ENCODE results near the gene SALL3.

Gene SALL3

DNA sequence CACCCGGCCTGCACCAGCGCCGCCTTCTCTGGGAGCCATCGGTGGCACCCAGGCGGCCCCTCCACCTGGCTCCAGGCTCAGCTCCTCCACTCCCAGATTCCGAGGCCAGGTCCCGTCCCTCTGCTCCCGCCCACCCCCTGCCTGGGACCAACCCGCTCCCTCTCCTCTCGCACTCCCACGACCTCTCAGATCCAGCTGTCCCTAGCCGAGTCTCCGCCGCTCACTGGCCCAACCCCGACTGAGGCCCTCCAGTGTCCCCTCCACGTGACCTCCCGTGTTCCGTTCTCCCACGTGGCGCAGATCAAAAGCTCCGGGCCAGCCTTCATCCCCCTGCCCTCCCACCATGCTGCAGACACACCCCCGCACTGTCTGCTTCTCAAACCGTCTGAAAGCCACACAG lies 14.4 kb upstream of the SALL3 start:
- DNase-seq (ENCODE audit: low read depth in 3 of 3, low spot score in 1 of 3): no peak

GRCh38 chr18:78965917-78966792 lies 13.5 kb upstream of the SALL3 start:
- DNase-seq (ENCODE audit: low read depth in 3 of 3, low spot score in 1 of 3): no peak

DNA sequence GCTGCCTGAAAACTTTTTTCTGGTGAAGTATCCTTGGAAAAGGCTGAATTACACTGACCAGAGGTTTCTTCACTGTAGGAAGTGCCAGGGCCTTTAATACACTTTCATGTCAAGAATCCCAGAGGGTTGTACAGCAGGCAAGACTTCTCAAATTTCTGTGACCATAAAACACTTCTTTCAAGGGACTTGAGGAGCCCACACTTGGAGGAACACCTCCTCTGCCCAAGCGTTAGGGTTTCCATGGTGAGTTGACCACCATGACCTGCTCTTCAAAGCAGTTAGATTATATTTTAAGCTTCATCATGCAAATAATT lies 12.9 kb upstream of the SALL3 start:
- DNase-seq (ENCODE audit: low read depth in 3 of 3, low spot score in 1 of 3): no peak

GRCh38 chr18:78967692-78968091 lies 11.9 kb upstream of the SALL3 start:
- DNase-seq (ENCODE audit: low read depth in 3 of 3, low spot score in 1 of 3): no peak

- DNase-seq (ENCODE audit: low read depth in 3 of 3, low spot score in 1 of 3): no peak
These were observed 9.9 kb upstream of the SALL3 start for GRCh38 chr18:78969574-78970315.

DNA sequence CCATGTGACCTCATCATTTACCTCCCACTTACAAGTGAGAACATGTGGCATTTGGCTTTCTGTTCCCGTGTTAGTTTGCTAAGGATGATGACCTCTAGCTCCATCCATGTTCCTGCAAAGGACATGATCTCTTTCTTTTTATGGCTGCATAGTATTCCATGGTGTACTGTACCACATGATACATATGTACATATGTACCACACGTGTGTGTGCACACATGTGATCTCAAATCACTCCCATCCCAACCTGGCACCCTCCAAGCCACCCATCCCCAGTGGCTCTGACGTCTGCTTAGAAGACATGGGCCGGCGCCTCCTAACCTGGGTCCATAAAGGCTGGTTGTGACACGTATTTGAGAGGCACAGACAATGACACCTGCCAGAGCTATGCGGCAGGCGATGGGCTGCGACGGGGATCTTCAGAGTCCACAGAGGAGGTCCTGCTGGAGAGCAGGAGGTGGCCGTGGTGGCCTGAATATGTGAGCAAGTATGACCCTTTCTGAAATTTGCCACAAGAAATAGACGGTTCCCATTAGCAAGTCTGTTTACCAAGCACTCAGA lies 8.8 kb upstream of the SALL3 start:
- DNase-seq (ENCODE audit: low read depth in 3 of 3, low spot score in 1 of 3): no peak

DNA sequence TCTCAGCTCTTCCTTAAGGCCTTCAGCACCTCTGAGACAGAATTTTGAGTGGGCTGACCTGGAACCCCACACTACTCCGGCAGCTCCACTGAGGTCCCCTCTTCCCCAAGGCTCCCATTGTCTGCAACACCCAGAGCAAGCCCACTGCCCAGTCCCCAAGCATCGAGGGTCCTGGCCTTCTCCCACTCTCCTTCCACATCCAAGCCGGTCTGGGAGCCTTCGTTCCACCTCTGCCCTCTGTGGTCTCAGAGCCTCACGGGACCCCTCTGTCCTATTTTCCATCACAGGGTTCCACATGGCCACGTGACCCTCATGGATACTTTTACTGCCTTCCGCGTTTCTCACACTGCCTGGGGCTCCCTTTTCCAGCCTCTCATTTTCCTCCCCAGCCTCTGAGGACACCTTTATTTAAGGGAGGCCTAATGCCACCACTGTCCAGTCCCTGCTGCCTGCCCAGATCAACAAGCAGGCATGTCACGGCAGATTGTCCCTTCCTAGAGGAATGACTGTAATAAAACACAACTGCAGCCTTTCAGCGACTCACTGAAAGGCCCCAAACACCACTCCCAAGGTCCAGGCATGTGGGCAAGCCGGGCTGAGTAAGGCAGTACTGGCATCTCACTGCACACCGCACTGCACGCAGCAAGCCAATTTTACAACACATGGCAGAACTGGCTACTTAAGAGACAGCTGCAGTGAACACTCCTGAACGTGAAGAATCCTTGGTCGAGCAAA lies 7.9 kb upstream of the SALL3 start:
- DNase-seq (ENCODE audit: low read depth in 3 of 3, low spot score in 1 of 3): no peak

DNA sequence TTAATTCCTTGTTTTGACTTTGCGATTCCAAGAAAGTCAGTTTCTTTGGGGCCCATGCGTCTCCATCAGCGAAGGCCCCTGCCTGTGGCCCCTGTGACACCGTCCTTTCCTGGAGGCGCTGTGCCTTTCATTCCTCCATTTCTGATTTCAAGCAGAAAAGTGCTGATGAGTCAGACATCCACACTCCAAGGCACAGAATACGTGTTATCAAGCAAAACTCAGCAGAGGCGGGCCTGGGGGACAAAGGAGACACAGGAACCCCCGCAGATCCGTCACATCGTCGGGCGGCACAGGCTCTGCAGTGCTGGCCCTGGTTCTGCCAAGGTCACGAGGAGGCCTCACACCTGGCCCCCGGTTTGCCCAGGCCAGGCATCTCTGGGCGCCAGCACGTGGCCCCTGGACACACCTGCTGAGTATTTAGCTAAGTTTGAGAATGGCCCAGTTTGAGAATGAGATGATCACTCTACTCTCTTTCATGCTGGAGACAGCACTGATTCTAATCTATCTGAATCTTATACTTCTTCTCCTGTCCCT lies 7.2 kb upstream of the SALL3 start:
- DNase-seq (ENCODE audit: low read depth in 3 of 3, low spot score in 1 of 3): no peak

GRCh38 chr18:78972930-78973331 lies 6.7 kb upstream of the SALL3 start:
- no peak for DNase-seq (ENCODE audit: low read depth in 3 of 3, low spot score in 1 of 3)

- no peak for DNase-seq (ENCODE audit: low read depth in 3 of 3, low spot score in 1 of 3)
These were observed 6.1 kb upstream of the SALL3 start for GRCh38 chr18:78973357-78974083.

DNA sequence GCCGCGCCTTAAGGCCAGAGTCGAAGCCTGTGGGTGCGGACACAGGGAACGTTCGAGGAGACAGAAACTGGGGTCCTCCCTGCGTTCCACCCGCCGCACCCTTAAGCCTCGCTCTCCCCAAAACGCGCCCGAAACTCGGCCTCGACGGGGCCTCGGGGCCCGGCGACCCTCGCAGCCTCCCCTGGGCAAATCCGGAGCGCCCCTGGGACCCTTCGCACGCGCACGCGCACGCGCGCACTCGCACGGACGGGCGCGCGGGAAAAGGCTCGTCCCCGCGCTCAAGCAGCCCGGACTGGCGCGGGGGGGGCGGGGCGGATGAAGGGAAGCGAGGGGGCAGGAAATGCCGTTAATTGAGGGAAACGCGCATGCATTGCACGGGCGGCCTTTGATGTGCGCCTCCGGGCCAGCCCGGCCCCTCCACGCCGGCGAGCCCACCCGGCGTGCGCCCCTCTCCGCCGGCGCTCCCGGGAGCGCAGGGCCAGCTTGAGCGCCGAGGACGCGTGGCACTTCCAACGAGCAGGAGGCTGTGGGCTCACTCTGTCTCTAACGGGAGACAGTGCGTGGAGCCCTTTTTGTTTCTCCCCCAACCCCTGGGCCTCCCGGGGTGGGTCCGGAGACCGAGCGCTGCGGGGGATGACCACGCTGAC lies 5.4 kb upstream of the SALL3 start:
- DNase-seq (ENCODE audit: low read depth in 3 of 3, low spot score in 1 of 3): no peak

DNA sequence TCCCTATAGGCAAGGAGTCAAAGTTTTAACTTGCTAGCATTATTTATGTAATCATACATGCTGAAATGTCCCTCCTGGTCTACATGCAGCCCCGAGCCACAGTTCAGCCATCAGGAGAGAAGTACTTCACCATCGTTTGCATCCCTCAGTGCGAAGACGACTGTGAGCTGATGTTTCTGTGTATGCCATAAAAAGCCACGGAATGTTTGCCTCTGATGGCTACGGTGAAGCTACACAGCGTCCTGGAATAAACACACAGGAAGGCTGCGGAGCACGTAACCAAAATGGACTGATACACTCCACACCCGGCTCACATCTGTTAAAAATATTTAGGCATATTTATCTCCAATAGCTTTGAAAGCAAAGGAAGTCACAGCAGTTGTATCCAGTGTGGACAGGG lies 4.3 kb upstream of the SALL3 start:
- DNase-seq (ENCODE audit: low read depth in 3 of 3, low spot score in 1 of 3): no peak

GRCh38 chr18:78975699-78976335 lies 3.8 kb upstream of the SALL3 start:
- DNase-seq (ENCODE audit: low read depth in 3 of 3, low spot score in 1 of 3): no peak

GRCh38 chr18:78976765-78977636 lies 2.6 kb upstream of the SALL3 start:
- DNase-seq (ENCODE audit: low read depth in 3 of 3, low spot score in 1 of 3): no peak

DNA sequence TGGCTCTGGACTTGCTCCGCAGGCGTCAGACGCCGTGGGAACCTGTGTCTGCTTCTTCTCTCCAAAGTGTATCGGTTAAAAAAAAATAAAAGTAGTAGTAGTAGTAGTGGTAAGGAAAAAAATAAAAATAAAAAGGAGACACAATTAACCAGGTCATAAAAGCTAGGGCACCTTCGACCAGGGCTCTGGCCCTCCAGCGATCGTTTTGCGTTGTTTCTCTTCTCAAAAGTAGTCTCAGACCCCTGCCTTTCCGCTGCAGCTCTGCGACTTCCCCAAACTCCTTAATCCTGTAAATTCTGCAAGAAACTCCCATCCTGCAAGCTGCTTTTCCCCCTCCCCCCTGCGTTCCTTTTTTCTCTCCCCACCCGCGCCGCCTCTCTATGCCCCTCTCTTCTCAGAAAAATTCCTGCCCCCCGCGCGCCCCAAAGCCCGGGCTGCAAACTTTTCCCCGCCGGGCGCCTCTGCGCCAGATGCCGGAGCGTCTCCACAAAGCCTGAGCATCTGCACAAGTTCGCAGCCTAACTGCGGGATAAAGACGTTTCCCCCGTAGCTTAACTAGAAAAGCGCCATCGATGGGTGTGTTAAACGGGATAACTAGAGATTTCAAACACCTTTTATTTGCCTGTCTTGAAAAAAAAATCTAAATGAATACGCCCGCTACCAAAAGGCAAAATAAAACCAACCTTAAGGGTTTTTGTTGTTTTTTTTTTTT lies 1.8 kb upstream of the SALL3 start:
- DNase-seq (ENCODE audit: low read depth in 3 of 3, low spot score in 1 of 3): no peak

DNA sequence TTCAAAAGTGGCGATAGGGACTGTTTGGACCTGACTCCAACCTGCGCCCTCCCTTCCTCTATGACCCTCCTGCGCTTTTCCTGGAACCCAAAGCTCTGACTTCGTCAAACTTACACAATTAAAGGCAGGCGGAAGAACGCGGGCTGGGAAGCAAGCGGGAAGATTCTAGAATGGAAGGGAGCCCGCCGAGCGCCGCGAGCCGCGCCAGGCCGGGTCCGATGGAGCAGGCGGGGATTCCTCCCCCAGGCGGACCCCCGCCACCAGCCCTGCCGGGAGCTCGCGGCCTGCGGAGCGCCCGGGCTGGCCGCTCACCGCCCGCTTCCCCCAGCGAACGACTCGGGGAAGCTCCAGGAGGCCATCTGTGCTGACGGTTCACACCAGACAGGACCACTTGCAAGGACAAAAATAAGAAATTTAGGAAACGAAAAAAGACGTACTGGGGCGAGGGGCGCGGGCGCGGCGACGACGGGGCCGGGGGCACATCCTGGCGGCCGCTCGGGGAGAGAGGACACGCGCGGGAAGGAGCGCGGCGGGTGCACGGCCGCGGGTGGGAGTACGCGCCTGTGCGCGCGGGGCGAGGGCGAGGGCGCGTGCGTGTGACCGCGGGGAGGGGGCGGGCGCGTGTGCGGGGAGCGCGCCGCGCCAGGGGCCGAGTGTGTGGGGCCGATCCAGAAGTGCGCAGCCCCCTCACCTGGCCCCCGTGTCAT lies 1.1 kb upstream of the SALL3 start:
- DNase-seq (ENCODE audit: low read depth in 3 of 3, low spot score in 1 of 3): no peak

- no peak for DNase-seq (ENCODE audit: low read depth in 3 of 3, low spot score in 1 of 3)
These were observed 425 bp upstream of the SALL3 start for GRCh38 chr18:78979056-78979729.
